ENCODE results near the gene NEFH. TPM values are rescaled to one million over a fixed set of nuclear protein-coding genes. Genes with fewer than 3 reads are reported as not detected.

The NEFH gene
- total RNA-seq, 2 donors from 2014 or later = 0.92 to 1.7 TPM

GRCh38 chr22:29524442-29525191 is 44.6 kb downstream of the NEFH start:
- H3K27ac Mint-ChIP-seq = no peak overlapping the region
- Histone ChIP-seq H3K4me1 (ENCODE audit: control insufficient read depth, insufficient read depth, low read length) (no peaks in the 10 kb centered on the region), H3K9ac (ENCODE audit: extremely low read depth, low read length, poor library complexity, severe bottlenecking) (no peak overlapping the region), H3K4me3 (ENCODE audit: low read length) (no peak overlapping the region), H3K27me3 (ENCODE audit: control insufficient read depth, insufficient read depth, low read length, poor library complexity, severe bottlenecking) (no peaks in the 10 kb centered on the region), H3K36me3 (ENCODE audit: control insufficient read depth, insufficient read depth, low read length) (peaks cover 92% of the 10 kb centered on the region), H3K9me3 (ENCODE audit: control insufficient read depth, low read length) (peaks cover 12% of the 10 kb centered on the region), H3K27ac (ENCODE audit: low read depth, low read length) (no peak overlapping the region)
- H3K27me3 Mint-ChIP-seq (ENCODE audit: insufficient read depth) = no peaks in the 10 kb centered on the region
- no peaks in the 10 kb centered on the region for H3K4me1 Mint-ChIP-seq
- peaks cover 91% of the 10 kb centered on the region for H3K36me3 Mint-ChIP-seq (ENCODE audit: low read depth)
- WGBS, 2 experiments (ENCODE audit: insufficient coverage in 1 of 2, insufficient read length in 1 of 2) = 86 to 90% methylated on average over 5 of the region's 5 CpGs
- TF ChIP-seq CTCF (conservative IDR thresholded peaks at IDR 0.05) = peak; percentile 76
- peak; percentile 77 for DNase-seq
- H3K4me3 Mint-ChIP-seq = no peak overlapping the region
- H3K9me3 Mint-ChIP-seq = no peaks in the 10 kb centered on the region

GRCh38 chr22:29528144-29528543 is 48.1 kb downstream of the NEFH start:
- Mint-ChIP-seq H3K9me3 (no peaks in the 10 kb centered on the region), H3K4me3 (no peak overlapping the region), H3K4me1 (no peaks in the 10 kb centered on the region), H3K27me3 (ENCODE audit: insufficient read depth) (no peaks in the 10 kb centered on the region), H3K27ac (no peak overlapping the region), H3K36me3 (ENCODE audit: low read depth) (peaks cover 85% of the 10 kb centered on the region)
- Histone ChIP-seq H3K27ac (ENCODE audit: low read depth, low read length) (no peak overlapping the region), H3K4me1 (ENCODE audit: control insufficient read depth, insufficient read depth, low read length) (no peaks in the 10 kb centered on the region), H3K9ac (ENCODE audit: extremely low read depth, low read length, poor library complexity, severe bottlenecking) (no peak overlapping the region), H3K9me3 (ENCODE audit: control insufficient read depth, low read length) (peaks cover 12% of the 10 kb centered on the region), H3K36me3 (ENCODE audit: control insufficient read depth, insufficient read depth, low read length) (peaks cover 92% of the 10 kb centered on the region), H3K27me3 (ENCODE audit: control insufficient read depth, insufficient read depth, low read length, poor library complexity, severe bottlenecking) (no peaks in the 10 kb centered on the region), H3K4me3 (ENCODE audit: low read length) (no peak overlapping the region)
- no peak for DNase-seq
- 94 to 97% methylated on average over 6 to 7 of the region's 7 CpGs for WGBS, 2 experiments (ENCODE audit: insufficient coverage in 1 of 2, insufficient read length in 1 of 2)
- TF ChIP-seq CTCF (conservative IDR thresholded peaks at IDR 0.05) = no peak

- no peaks in the 10 kb centered on the region for H3K4me1 Mint-ChIP-seq
- Histone ChIP-seq H3K4me1 (ENCODE audit: control insufficient read depth, insufficient read depth, low read length) (no peaks in the 10 kb centered on the region), H3K36me3 (ENCODE audit: control insufficient read depth, insufficient read depth, low read length) (peaks cover 88% of the 10 kb centered on the region), H3K9ac (ENCODE audit: extremely low read depth, low read length, poor library complexity, severe bottlenecking) (no peak overlapping the region), H3K4me3 (ENCODE audit: low read length) (no peak overlapping the region), H3K9me3 (ENCODE audit: control insufficient read depth, low read length) (peaks cover 8% of the 10 kb centered on the region), H3K27ac (ENCODE audit: low read depth, low read length) (no peak overlapping the region), H3K27me3 (ENCODE audit: control insufficient read depth, insufficient read depth, low read length, poor library complexity, severe bottlenecking) (no peaks in the 10 kb centered on the region)
- H3K9me3 Mint-ChIP-seq = peaks cover 2% of the 10 kb centered on the region
- no peak for TF ChIP-seq CTCF (conservative IDR thresholded peaks at IDR 0.05)
- H3K36me3 Mint-ChIP-seq (ENCODE audit: low read depth) = peaks cover 86% of the 10 kb centered on the region
- H3K27me3 Mint-ChIP-seq (ENCODE audit: insufficient read depth) = no peaks in the 10 kb centered on the region
- no peak overlapping the region for H3K4me3 Mint-ChIP-seq
- 94 to 100% methylated on average over 3 to 4 of the region's 4 CpGs for WGBS, 2 experiments (ENCODE audit: insufficient coverage in 1 of 2, insufficient read length in 1 of 2)
- no peak overlapping the region for H3K27ac Mint-ChIP-seq
- DNase-seq = no peak
These were observed 50.7 kb downstream of the NEFH start for GRCh38 chr22:29530716-29531115.
